CD4-positive, alpha-beta memory T cell (primary cell): ENCODE results near the gene SAXO2. TPM values are rescaled to one million over a fixed set of nuclear protein-coding genes. Genes with fewer than 3 reads are reported as not detected.
A peak's percentile ranks its signal among the peaks of the same experiment; 100 is the strongest.
"Not testable (repeated sequence)": the region's sequence is repeated elsewhere in the genome, so short reads cannot be mapped to it uniquely, and the experiment has no call there.

Source experiments
- CTCF ChIA-PET: fragments of 350-600 bp; sonication (Branson Sonifier 250); formaldehyde crosslinking; loops from one replicate; lab custom pipeline; 2021; ENCODE audit warnings: inconsistent platforms; ENCODE audit not compliant: partially characterized antibody; lab: Charles Lee
- POLR2A ChIA-PET: fragments of 350-600 bp; sonication (Branson Sonifier 250); formaldehyde crosslinking; loops from one replicate; lab custom pipeline; 2021; ENCODE audit not compliant: partially characterized antibody; lab: Charles Lee
- DNase-seq, 5 donors: peaks; one replicate each; pipeline versions ENCODE4 v3.0.0 to v3.0.0-alpha.2; 2020 to 2022; ENCODE audit warnings: mixed read lengths in 1 of 5
- H3K27ac ChIP-seq: one replicate; pipeline ENCODE4 v1.7.0; 2013; ENCODE audit warnings: low read depth, low read length
- H3K27me3 ChIP-seq: 2 replicates; pipeline ENCODE4 v1.7.0; 2013; ENCODE audit warnings: mild to moderate bottlenecking, low read length, moderate library complexity; ENCODE audit not compliant: insufficient read depth
- H3K36me3 ChIP-seq: 2 replicates; pipeline ENCODE4 v1.7.0; 2013; ENCODE audit warnings: mild to moderate bottlenecking, low read length, moderate library complexity; ENCODE audit not compliant: insufficient read depth
- H3K4me1 ChIP-seq: 2 replicates; pipeline ENCODE4 v1.7.0; 2013; ENCODE audit warnings: mild to moderate bottlenecking, low read length, moderate library complexity; ENCODE audit not compliant: insufficient read depth
- H3K4me3 ChIP-seq, 2 donors: one replicate each; pipeline ENCODE4 v1.7.0; 2013; ENCODE audit warnings: low read length in 2 of 2, mild to moderate bottlenecking in 1 of 2
- H3K9me3 ChIP-seq, 2 donors: one replicate each; pipeline ENCODE4 v1.7.0; 2013; ENCODE audit warnings: low read length in 2 of 2, control low read depth in 1 of 2; ENCODE audit not compliant: control insufficient read depth in 1 of 2
- H3K27ac Mint-ChIP-seq, 7 donors: one replicate each; pipeline ENCODE4 v1.8.0; 2020 to 2021; ENCODE audit warnings: mixed read lengths in 7 of 7, mild to moderate bottlenecking in 6 of 7, inconsistent platforms in 3 of 7, moderate library complexity in 3 of 7
- H3K27me3 Mint-ChIP-seq, 2 donors: one replicate each; pipeline ENCODE4 v1.8.0; 2020 to 2021; ENCODE audit warnings: mixed read lengths in 2 of 2
- H3K36me3 Mint-ChIP-seq, 2 donors: one replicate each; pipeline ENCODE4 v1.8.0; 2020 to 2021; ENCODE audit warnings: mixed read lengths in 2 of 2, inconsistent platforms in 1 of 2, mild to moderate bottlenecking in 1 of 2
- H3K4me1 Mint-ChIP-seq, 4 donors: one replicate each; pipeline ENCODE4 v1.8.0; 2020 to 2021; ENCODE audit warnings: mixed read lengths in 4 of 4, mild to moderate bottlenecking in 1 of 4
- H3K4me3 Mint-ChIP-seq, 8 donors: one replicate each; pipeline ENCODE4 v1.8.0; 2020 to 2021; ENCODE audit warnings: mixed read lengths in 8 of 8, mild to moderate bottlenecking in 7 of 8, moderate library complexity in 6 of 8, inconsistent platforms in 3 of 8
- H3K9me3 Mint-ChIP-seq, 8 donors: one replicate each; pipeline ENCODE4 v1.8.0; 2020 to 2021; ENCODE audit warnings: mixed read lengths in 8 of 8, mild to moderate bottlenecking in 5 of 8, inconsistent platforms in 3 of 8, moderate library complexity in 1 of 8
- intact Hi-C: fragments of 100-400 bp; cut with micrococcal nuclease; formaldehyde crosslinking; loops from one replicate; pipeline ENCODE4 v1.15.1; 2023
- polyA plus RNA-seq, 2 donors: library from polyadenylated mRNA; unstranded; fragments of 300-500 nt; fragmentation: Illumina TruSeq; gene quantifications; one replicate each; pipeline ENCODE4 v1.2.3, GENCODE V29; 2021
- total RNA-seq, 2 experiments: library from RNA; stranded (reverse); gene quantifications; one replicate each; pipeline ENCODE4 v1.2.3, GENCODE V29; 2021

The SAXO2 gene
- total and polyA plus RNA-seq, 4 experiments from 2014 or later: 0.26 to 2.7 (median 1.7) TPM; not detected in 1

- peaks cover 20 to 40% (median 25%) of the 10 kb centered on the region in 4 donors for H3K4me1 Mint-ChIP-seq
- not testable (repeated sequence) for H3K9me3 Mint-ChIP-seq
- peak in 2 of 5 donors; percentile 8 to 41 for DNase-seq
These were observed 824 bp upstream of the SAXO2 start for GRCh38 chr15:82261566-82262421.

GRCh38 chr15:82263350-82263749 is 732 bp downstream of the SAXO2 start:
- no peak for DNase-seq
- peak overlapping the region; percentile 93 to 98 (median 96) for H3K4me3 Mint-ChIP-seq
- peaks cover 5 to 19% of the 10 kb centered on the region in 2 donors for H3K36me3 Mint-ChIP-seq
- CTCF ChIA-PET: interaction anchor here (1.0 to 1.7 kb wide), 2 partner anchors 11 to 17 kb away, joined by 3 to 7 read pairs; no protein-coding TSS in a partner anchor
- peak overlapping the region in 1 of 2 donors; percentile 77 for H3K4me3 ChIP-seq
- H3K27ac ChIP-seq: peak overlapping the region; percentile 54
- H3K4me1 ChIP-seq: peaks cover 22% of the 10 kb centered on the region
- intact Hi-C loops: loop anchor here (2.0 to 10.0 kb wide), 2 partner anchors 217 to 801 kb away; partner anchors contain the start of genes BTBD1 and MEX3B
- peaks cover 0 to 2% (median 0%) of the 10 kb centered on the region in 8 donors for H3K9me3 Mint-ChIP-seq
- no peaks in the 10 kb centered on the region for H3K9me3 ChIP-seq
- no peaks in the 10 kb centered on the region for H3K27me3 Mint-ChIP-seq
- H3K4me1 Mint-ChIP-seq: peaks cover 20 to 40% (median 25%) of the 10 kb centered on the region in 4 donors
- POLR2A ChIA-PET: interaction anchor here (1.4 kb wide), 1 partner anchor 35 kb away, joined by 6 read pairs; no protein-coding TSS in a partner anchor
- peaks cover 6% of the 10 kb centered on the region for H3K36me3 ChIP-seq
- peak overlapping the region; percentile 78 to 97 (median 95) for H3K27ac Mint-ChIP-seq
- no peaks in the 10 kb centered on the region for H3K27me3 ChIP-seq

More at GRCh38 chr15:82261566-82262421, 824 bp upstream of the SAXO2 start:
- CTCF ChIA-PET: interaction anchor here (1.7 kb wide), 1 partner anchor 19 kb away, joined by 7 read pairs; no protein-coding TSS in a partner anchor
- H3K9me3 ChIP-seq, H3K27me3 ChIP-seq, H3K36me3 ChIP-seq, H3K27me3 Mint-ChIP-seq: not testable (repeated sequence)
- intact Hi-C loops: loop anchor here (1.0 to 10.0 kb wide), 3 partner anchors 37 to 803 kb away; partner anchors contain the start of genes BTBD1 and MEX3B
- Mint-ChIP-seq H3K4me3 (peak overlapping the region; percentile 93 to 98 (median 96)), H3K27ac (peak overlapping the region; percentile 78 to 97 (median 93)), H3K36me3 (peaks cover 18 to 29% of the 10 kb centered on the region in 2 donors)
- Histone ChIP-seq H3K27ac (peak overlapping the region; percentile 54), H3K4me1 (peaks cover 22% of the 10 kb centered on the region), H3K4me3 (peak overlapping the region; percentile 77 to 84)
- POLR2A ChIA-PET: interaction anchor here (1.0 to 1.4 kb wide), 5 partner anchors 25 to 965 kb away, joined by 3 to 7 read pairs (median 4); no protein-coding TSS in a partner anchor

- DNase-seq, H3K9me3 ChIP-seq, H3K4me1 ChIP-seq, H3K36me3 Mint-ChIP-seq, H3K4me3 ChIP-seq, H3K27me3 ChIP-seq, H3K27ac ChIP-seq, H3K4me3 Mint-ChIP-seq, H3K9me3 Mint-ChIP-seq, H3K27me3 Mint-ChIP-seq, H3K36me3 ChIP-seq, POLR2A ChIA-PET, H3K27ac Mint-ChIP-seq: not testable (repeated sequence)
- CTCF ChIA-PET: interaction anchor here (4.1 kb wide), 1 partner anchor 13 kb away, joined by 15 read pairs; no protein-coding TSS in a partner anchor
- peaks cover 6 to 23% (median 9%) of the 10 kb centered on the region in 4 donors for H3K4me1 Mint-ChIP-seq
- intact Hi-C loops: loop anchor here (10.0 kb wide), 1 partner anchor 798 kb away; the partner anchor contains the start of gene BTBD1
These were observed 4.5 kb downstream of the SAXO2 start for GRCh38 chr15:82267137-82267536.

GRCh38 chr15:82268454-82268853 is 5.8 kb downstream of the SAXO2 start:
- H3K27me3 ChIP-seq, H3K4me1 ChIP-seq, H3K36me3 Mint-ChIP-seq, POLR2A ChIA-PET, H3K27ac Mint-ChIP-seq, H3K4me3 ChIP-seq, H3K36me3 ChIP-seq, H3K27ac ChIP-seq, H3K27me3 Mint-ChIP-seq, H3K9me3 Mint-ChIP-seq, H3K9me3 ChIP-seq, DNase-seq, H3K4me3 Mint-ChIP-seq: not testable (repeated sequence)
- H3K4me1 Mint-ChIP-seq: peaks cover 0 to 12% (median under 1%) of the 10 kb centered on the region in 4 donors
- intact Hi-C loops: loop anchor here (10.0 kb wide), 1 partner anchor 796 kb away; the partner anchor contains the start of gene BTBD1
- CTCF ChIA-PET: interaction anchor here (4.1 kb wide), 1 partner anchor 12 kb away, joined by 15 read pairs; no protein-coding TSS in a partner anchor

- peaks cover 2 to 5% of the 10 kb centered on the region in 2 donors for H3K27me3 Mint-ChIP-seq
- no peaks in the 10 kb centered on the region for H3K4me1 ChIP-seq
- ChIA-PET POLR2A (no interaction called here), CTCF (no interaction called here)
- no peak overlapping the region for H3K4me3 ChIP-seq
- peaks cover 0 to 3% of the 10 kb centered on the region in 2 donors for H3K36me3 Mint-ChIP-seq
- no peak overlapping the region for H3K4me3 Mint-ChIP-seq
- no peaks in the 10 kb centered on the region for H3K36me3 ChIP-seq
- no peak overlapping the region for H3K27ac ChIP-seq
- H3K4me1 Mint-ChIP-seq: peaks cover 0 to 3% (median 0%) of the 10 kb centered on the region in 4 donors
- no peaks in the 10 kb centered on the region for H3K27me3 ChIP-seq
- DNase-seq: no peak
- no peaks in the 10 kb centered on the region for H3K9me3 ChIP-seq
- no peak overlapping the region for H3K27ac Mint-ChIP-seq
- peaks cover 0 to 12% (median 0%) of the 10 kb centered on the region in 8 donors for H3K9me3 Mint-ChIP-seq
- intact Hi-C loops: no loop called here
These were observed 9.5 kb downstream of the SAXO2 start for GRCh38 chr15:82272154-82272553.

GRCh38 chr15:82275410-82275809 is 12.8 kb downstream of the SAXO2 start:
- Mint-ChIP-seq H3K27me3 (peaks cover 2 to 5% of the 10 kb centered on the region in 2 donors), H3K4me1 (no peaks in the 10 kb centered on the region), H3K4me3 (no peak overlapping the region), H3K27ac (no peak overlapping the region), H3K36me3 (peaks cover 0 to 3% of the 10 kb centered on the region in 2 donors), H3K9me3 (peaks cover 0 to 12% (median 0%) of the 10 kb centered on the region in 8 donors)
- no peaks in the 10 kb centered on the region for H3K9me3 ChIP-seq
- intact Hi-C loops: no loop called here
- CTCF ChIA-PET: no interaction called here
- no peaks in the 10 kb centered on the region for H3K36me3 ChIP-seq
- POLR2A ChIA-PET: no interaction called here
- no peak for DNase-seq
- H3K27me3 ChIP-seq: no peaks in the 10 kb centered on the region
- no peaks in the 10 kb centered on the region for H3K4me1 ChIP-seq
- H3K4me3 ChIP-seq: no peak overlapping the region
- H3K27ac ChIP-seq: no peak overlapping the region

- H3K27ac ChIP-seq, DNase-seq, H3K4me3 ChIP-seq, POLR2A ChIA-PET, H3K27me3 Mint-ChIP-seq, H3K4me3 Mint-ChIP-seq, H3K36me3 Mint-ChIP-seq, H3K27ac Mint-ChIP-seq, H3K36me3 ChIP-seq, H3K9me3 ChIP-seq, H3K27me3 ChIP-seq, H3K9me3 Mint-ChIP-seq: not testable (repeated sequence)
- H3K4me1 ChIP-seq: peaks cover 22% of the 10 kb centered on the region
- CTCF ChIA-PET: interaction anchor here (1.2 to 1.9 kb wide), 4 partner anchors 15 to 56 kb away, joined by 3 to 15 read pairs (median 6); partner anchors contain the start of genes EFL1 and SAXO2
- H3K4me1 Mint-ChIP-seq: peaks cover 9 to 22% (median 14%) of the 10 kb centered on the region in 4 donors
- intact Hi-C loops: loop anchor here (10.0 kb wide), 1 partner anchor 54 kb away; no protein-coding TSS in a partner anchor
These were observed 18.7 kb downstream of the SAXO2 start for GRCh38 chr15:82281276-82281675.
